COR-L47 (cell line): ENCODE results near the gene ZBTB7B.

Source experiments
- DNase-seq: peaks from one replicate; lab custom pipeline; 2025; lab: John Stamatoyannopoulos, UW

The ZBTB7B gene

GRCh38 chr1:154988058-154988954 is 14.3 kb upstream of the ZBTB7B start:
- no peak for DNase-seq

- DNase-seq, result no peak
Measured at GRCh38 chr1:154989195-154989860, 13.3 kb upstream of the ZBTB7B start.

- DNase-seq, result no peak
Measured at GRCh38 chr1:154990276-154990675, 12.3 kb upstream of the ZBTB7B start.

GRCh38 chr1:154992721-154993571 is 9.7 kb upstream of the ZBTB7B start:
- no peak for DNase-seq

GRCh38 chr1:154993572-154994268 is 8.9 kb upstream of the ZBTB7B start, which contains the start of gene LENEP:
Gene LENEP, plus strand, starts transcription at chr1:154993586. Its CDS starts 22 bp downstream, at chr1:154993608.
- DNase-seq, result no peak

- no peak for DNase-seq
Measured at GRCh38 chr1:154994269-154994587, 8.4 kb upstream of the ZBTB7B start.

GRCh38 chr1:154994591-154994990 is 8.0 kb upstream of the ZBTB7B start:
- DNase-seq, result no peak

GRCh38 chr1:154995301-154995983 is 7.2 kb upstream of the ZBTB7B start:
- DNase-seq, result peak; percentile 23

- no peak for DNase-seq
Measured at GRCh38 chr1:154996966-154997701, 5.5 kb upstream of the ZBTB7B start.

- DNase-seq, result no peak
Measured at GRCh38 chr1:154998201-154998780, 4.3 kb upstream of the ZBTB7B start.

- no peak for DNase-seq
Measured at GRCh38 chr1:154998818-154999570, 3.6 kb upstream of the ZBTB7B start.

- DNase-seq, result peak; percentile 29
Measured at GRCh38 chr1:154999571-155000410, 2.8 kb upstream of the ZBTB7B start.

GRCh38 chr1:155000411-155000725 is 2.2 kb upstream of the ZBTB7B start:
- DNase-seq, result no peak

- DNase-seq, result peak; percentile 87
Measured at GRCh38 chr1:155000726-155001424, 1.7 kb upstream of the ZBTB7B start.

GRCh38 chr1:155001425-155001674 is 1.3 kb upstream of the ZBTB7B start:
- DNase-seq, result no peak

GRCh38 chr1:155001675-155002463 is 733 bp upstream of the ZBTB7B start:
- DNase-seq, result peak; percentile 99

- peak; percentile 34 for DNase-seq
Measured at GRCh38 chr1:155003227-155003765, 694 bp downstream of the ZBTB7B start.
